ENCODE data around the gene TMEM59L. TPM values are rescaled to one million over a fixed set of nuclear protein-coding genes. Genes with fewer than 3 reads are reported as not detected.

Gene TMEM59L
- total and polyA plus RNA-seq, 9 of the 15 experiments (the other 6 are each of a cell fraction or from before 2014, with no cell fraction given), result 0.37 TPM; not detected in 8

DNA sequence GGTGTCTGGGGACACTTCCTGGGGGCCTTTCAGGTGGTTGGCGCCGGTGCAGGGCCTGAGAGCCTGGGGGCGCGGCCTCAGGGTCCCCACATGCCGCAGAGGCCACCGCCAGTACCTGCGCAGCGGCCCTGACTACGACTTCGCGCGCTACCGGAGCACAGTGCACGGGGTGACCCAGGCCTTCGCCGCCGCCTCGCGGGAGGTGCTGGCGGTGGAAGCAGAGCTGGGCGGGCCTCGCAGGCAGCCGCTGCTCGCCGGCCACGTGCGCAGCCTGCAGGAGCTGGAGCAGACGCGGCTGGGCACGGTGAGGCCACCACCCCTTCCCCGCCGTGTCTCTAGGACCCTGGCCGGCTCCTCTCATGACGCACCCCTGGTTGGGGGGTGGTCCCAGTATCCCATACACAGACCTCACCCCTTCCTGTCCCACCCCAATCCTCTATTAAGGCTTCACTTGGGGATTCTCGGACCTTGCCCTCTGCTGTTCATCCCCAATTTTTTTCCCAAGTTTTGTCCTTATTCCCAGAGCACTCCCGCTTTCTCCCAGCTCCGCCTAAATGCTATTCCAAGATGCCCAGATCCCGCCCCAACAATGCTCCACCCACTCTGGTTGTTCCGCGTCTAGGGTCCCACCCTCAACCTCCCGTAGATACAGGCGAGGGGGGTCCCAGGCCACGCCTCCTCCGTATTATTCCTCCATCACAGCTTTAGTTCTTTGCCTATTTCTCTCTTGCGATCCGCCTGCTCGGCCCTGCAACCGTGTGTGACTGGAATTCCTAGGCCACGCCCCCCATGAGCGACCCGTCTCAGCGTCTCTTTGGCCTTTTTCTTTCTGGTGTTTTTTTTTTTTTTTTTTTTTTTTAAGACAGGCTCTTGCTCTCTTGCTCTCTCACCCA lies 23.0 kb upstream of the TMEM59L start:
- H3K9me1 ChIP-seq (ENCODE audit: control insufficient read depth, insufficient read depth, low read length), result no peaks in the 10 kb centered on the region
- intact Hi-C loops (cut with micrococcal nuclease) (loop anchor here (1.0 to 10.0 kb wide), 7 partner anchors 19 to 255 kb away; partner anchors contain the start of genes KLHL26, KXD1 and UBA52), in situ Hi-C loops (cut with MboI) (no loop called here)
- peaks cover 23 to 68% of the 10 kb centered on the region in 2 experiments for H3K4me1 ChIP-seq (replicated peaks in 1 of 2; ENCODE audit: control insufficient read depth in 2 of 2, insufficient read depth in 2 of 2, low read length in 2 of 2)
- no peak for FAIRE-seq
- peak; percentile 78 for ATAC-seq
- ChIA-PET POLR2A (interaction anchor here (0.6 to 5.4 kb wide), 11 partner anchors 8 to 371 kb away, joined by 3 to 39 read pairs (median 4); partner anchors contain the start of genes UBA52 and UPF1), CTCF (ENCODE audit: low intra/inter-chr PET ratio) (interaction anchor here (0.6 to 1.6 kb wide), 3 partner anchors 86 to 258 kb away, joined by 3 to 4 read pairs (median 4); no protein-coding TSS in a partner anchor)
- H3K4me2 ChIP-seq (ENCODE audit: insufficient read depth, low read length), result peak overlapping the region; percentile 89
- peak overlapping the region; percentile 79 for H2AFZ ChIP-seq (ENCODE audit: low read depth, low read length)
- peak overlapping the region; percentile 85 to 93 for H3K9ac ChIP-seq (ENCODE audit: insufficient read depth in 1 of 2, low read depth in 2 of 2, low read length in 2 of 2)
- H3K36me3 ChIP-seq (ENCODE audit: control insufficient read depth, insufficient read depth, low read length), result peaks cover 5% of the 10 kb centered on the region; the same call in 2 of the 3 replicates
- H3K9me3 ChIP-seq (replicated peaks; ENCODE audit: control insufficient read depth, insufficient read depth, low read depth, low read length), result no peaks in the 10 kb centered on the region
- DNase-seq (ENCODE audit: extremely low read depth in 1 of 4, low spot score in 3 of 4), result peak; percentile 60 to 83 (median 67)
- no peaks in the 10 kb centered on the region for H3K27me3 ChIP-seq (ENCODE audit: control insufficient read depth in 2 of 2, insufficient read depth in 2 of 2, low read length in 2 of 2)
- peaks cover 24% of the 10 kb centered on the region for H3K79me2 ChIP-seq (ENCODE audit: control insufficient read depth, insufficient read depth, low read length)
- under 1% methylated on average over 51 of the region's 52 CpGs for whole genome bisulfite sequencing (ENCODE audit: insufficient coverage, low coverage, missing lambda C conversion rate)
- peak overlapping the region; percentile 71 for H3K4me3 ChIP-seq
- peak overlapping the region; percentile 79 for H3K27ac ChIP-seq (ENCODE audit: extremely low read depth, low read depth, low read length)
- peaks cover 6% of the 10 kb centered on the region; the same call in 1 of the 2 replicates for H4K20me1 ChIP-seq (replicated peaks; ENCODE audit: control insufficient read depth, insufficient read depth, low read length)
- BruUV-seq (replicated peaks), result no TSS peak
- TF ChIP-seq KDM2B (CRISPR knock-in tag; IDR thresholded peaks at IDR 0.05) (peak; percentile 38; the same call in 1 of the 2 replicates), SIN3A (IDR thresholded peaks at IDR 0.05; ENCODE audit: borderline replicate concordance in 2 of 2, control insufficient read depth in 1 of 2, low read depth in 2 of 2, low read length in 2 of 2) (peak in 1 of 2 experiments; percentile 96; a peak in 1 of 4 replicates), SIRT6 (IDR thresholded peaks at IDR 0.05; ENCODE audit: low read depth, low read length) (no peak), RNF2 (IDR thresholded peaks at IDR 0.05) (peak; percentile 97), RBM22 (IDR thresholded peaks at IDR 0.05; ENCODE audit: low read depth, low read length, poor library complexity, severe bottlenecking) (peak; percentile 32), TFAP4 (CRISPR knock-in tag; IDR thresholded peaks at IDR 0.05; ENCODE audit: borderline replicate concordance) (peak; percentile 79), NFYB (IDR thresholded peaks at IDR 0.05; ENCODE audit: extremely low read depth, insufficient read length) (no peak), NR2C2 (CRISPR knock-in tag; IDR thresholded peaks at IDR 0.05) (peak; percentile 76), NR2C2 (tag; IDR thresholded peaks at IDR 0.05) (peak; percentile 69; the same call in 1 of the 2 replicates), ELF1 (tag; IDR thresholded peaks at IDR 0.05) (peak; percentile 28; the same call in 1 of the 2 replicates), UBTF (IDR thresholded peaks at IDR 0.05; ENCODE audit: borderline replicate concordance in 1 of 2, low read depth in 2 of 2, low read length in 2 of 2) (peak; percentile 90 to 95; a peak in 3 of 4 replicates)
- TF ChIP-seq, protein P1, sequence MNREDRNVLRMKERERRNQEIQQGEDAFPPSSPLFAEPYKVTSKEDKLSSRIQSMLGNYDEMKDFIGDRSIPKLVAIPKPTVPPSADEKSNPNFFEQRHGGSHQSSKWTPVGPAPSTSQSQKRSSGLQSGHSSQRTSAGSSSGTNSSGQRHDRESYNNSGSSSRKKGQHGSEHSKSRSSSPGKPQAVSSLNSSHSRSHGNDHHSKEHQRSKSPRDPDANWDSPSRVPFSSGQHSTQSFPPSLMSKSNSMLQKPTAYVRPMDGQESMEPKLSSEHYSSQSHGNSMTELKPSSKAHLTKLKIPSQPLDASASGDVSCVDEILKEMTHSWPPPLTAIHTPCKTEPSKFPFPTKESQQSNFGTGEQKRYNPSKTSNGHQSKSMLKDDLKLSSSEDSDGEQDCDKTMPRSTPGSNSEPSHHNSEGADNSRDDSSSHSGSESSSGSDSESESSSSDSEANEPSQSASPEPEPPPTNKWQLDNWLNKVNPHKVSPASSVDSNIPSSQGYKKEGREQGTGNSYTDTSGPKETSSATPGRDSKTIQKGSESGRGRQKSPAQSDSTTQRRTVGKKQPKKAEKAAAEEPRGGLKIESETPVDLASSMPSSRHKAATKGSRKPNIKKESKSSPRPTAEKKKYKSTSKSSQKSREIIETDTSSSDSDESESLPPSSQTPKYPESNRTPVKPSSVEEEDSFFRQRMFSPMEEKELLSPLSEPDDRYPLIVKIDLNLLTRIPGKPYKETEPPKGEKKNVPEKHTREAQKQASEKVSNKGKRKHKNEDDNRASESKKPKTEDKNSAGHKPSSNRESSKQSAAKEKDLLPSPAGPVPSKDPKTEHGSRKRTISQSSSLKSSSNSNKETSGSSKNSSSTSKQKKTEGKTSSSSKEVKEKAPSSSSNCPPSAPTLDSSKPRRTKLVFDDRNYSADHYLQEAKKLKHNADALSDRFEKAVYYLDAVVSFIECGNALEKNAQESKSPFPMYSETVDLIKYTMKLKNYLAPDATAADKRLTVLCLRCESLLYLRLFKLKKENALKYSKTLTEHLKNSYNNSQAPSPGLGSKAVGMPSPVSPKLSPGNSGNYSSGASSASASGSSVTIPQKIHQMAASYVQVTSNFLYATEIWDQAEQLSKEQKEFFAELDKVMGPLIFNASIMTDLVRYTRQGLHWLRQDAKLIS (CRISPR knock-in tag; IDR thresholded peaks at IDR 0.05), result peak; percentile 36
